Right atrium auricular region (tissue), 2 donors: ENCODE measurements around the gene KLRF1. TPM values are rescaled to one million over a fixed set of nuclear protein-coding genes. Genes with fewer than 3 reads are reported as not detected.

Experiments used
- DNase-seq: peaks from one replicate; pipeline ENCODE4 v3.0.0-alpha.2; 2019; ENCODE audit warnings: low spot score
- H3K27ac ChIP-seq, 2 donors: fragments of 200-600 bp; sonication (generic); 1 replicate in 1 of 2; 2 replicates in 1 of 2; pipeline ENCODE4 v1.5.1; 2016 to 2019
- H3K27me3 ChIP-seq, 2 donors: fragments of 200-600 bp; sonication (generic); one replicate each; pipeline versions ENCODE4 v1.5.1 to v1.6.0; 2017 to 2019
- H3K36me3 ChIP-seq: fragments of 200-600 bp; sonication (generic); one replicate; pipeline ENCODE4 v1.5.1; 2016
- H3K4me1 ChIP-seq, 2 donors: fragments of 200-600 bp; sonication (generic); one replicate each; pipeline versions ENCODE4 v1.5.1 to v1.6.0; 2017 to 2019
- H3K4me3 ChIP-seq, 2 donors: fragments of 200-600 bp; sonication (generic); 1 replicate in 1 of 2; 2 replicates in 1 of 2; pipeline ENCODE4 v1.5.1; 2017 to 2019; ENCODE audit warnings: mild to moderate bottlenecking in 1 of 2, moderate library complexity in 1 of 2
- H3K9me3 ChIP-seq, 2 donors: fragments of 200-600 bp; sonication (generic); one replicate each; pipeline ENCODE4 v1.5.1; 2019
- CTCF ChIP-seq, 2 donors: fragments of 200-600 bp; sonication (generic); IDR thresholded peaks; one replicate each; pipeline ENCODE4 v1.5.1; 2019; ENCODE audit warnings: antibody characterized with exemption in 2 of 2
- total RNA-seq, 2 donors: library from RNA; depleted of rRNA; stranded (reverse); fragments of >200 nt; gene quantifications; one replicate each; pipeline ENCODE4 v1.1.0, GENCODE V29; 2016

Gene KLRF1
- total RNA-seq, 2 donors from 2014 or later: 0.47 TPM; not detected in 1

DNA sequence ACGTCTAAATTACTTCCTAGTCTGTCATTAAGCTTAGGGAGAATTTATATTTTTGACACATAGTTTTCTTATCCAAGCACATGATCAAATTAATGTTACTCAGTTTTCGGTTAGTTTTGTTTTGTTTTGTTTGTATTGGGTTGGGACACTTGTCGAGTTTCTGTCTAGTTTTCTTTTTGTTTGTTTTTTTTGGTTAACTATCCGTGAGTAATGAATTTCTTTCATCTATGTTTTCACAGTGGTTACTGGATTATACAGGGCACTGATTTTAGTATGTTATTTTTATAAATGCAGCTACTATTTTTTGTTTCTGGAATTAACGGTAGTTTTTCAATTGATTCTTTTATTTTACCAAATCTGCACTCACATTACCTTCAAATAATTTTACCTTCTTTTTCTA is 2.7 kb downstream of the KLRF1 start:
- Histone ChIP-seq H3K27ac (no peak overlapping the region), H3K9me3 (no peaks in the 10 kb centered on the region), H3K4me3 (no peak overlapping the region), H3K4me1 (no peaks in the 10 kb centered on the region), H3K27me3 (no peaks in the 10 kb centered on the region), H3K36me3 (no peaks in the 10 kb centered on the region)
- no peak for DNase-seq
- TF ChIP-seq CTCF (IDR thresholded peaks at IDR 0.05): no peak

DNA sequence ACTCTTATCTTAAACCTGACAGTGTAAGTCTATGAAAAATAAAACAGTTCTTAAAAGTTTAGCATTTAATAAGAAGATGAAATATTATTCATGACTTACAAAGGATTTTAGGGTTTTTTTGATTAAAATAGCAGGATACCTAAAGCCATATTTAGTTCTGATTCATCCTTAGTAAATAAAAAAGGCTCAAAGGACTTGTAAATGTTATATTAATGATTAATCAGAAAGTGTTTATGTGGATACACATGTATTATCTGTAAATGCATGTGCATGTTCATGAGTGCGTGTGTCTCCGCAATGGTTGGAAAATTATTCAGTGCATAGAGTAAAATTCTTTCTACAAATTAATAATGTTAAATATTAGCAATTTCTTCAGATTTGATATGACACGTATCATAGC is 4.4 kb downstream of the KLRF1 start:
- Histone ChIP-seq H3K27me3 (no peaks in the 10 kb centered on the region), H3K36me3 (no peaks in the 10 kb centered on the region), H3K4me3 (no peak overlapping the region), H3K9me3 (no peaks in the 10 kb centered on the region), H3K27ac (no peak overlapping the region), H3K4me1 (no peaks in the 10 kb centered on the region)
- no peak for DNase-seq
- no peak for TF ChIP-seq CTCF (IDR thresholded peaks at IDR 0.05)

- no peak for TF ChIP-seq CTCF (IDR thresholded peaks at IDR 0.05)
- DNase-seq: no peak
- no peaks in the 10 kb centered on the region for H3K9me3 ChIP-seq
- H3K4me3 ChIP-seq: no peak overlapping the region
- no peaks in the 10 kb centered on the region for H3K36me3 ChIP-seq
- no peaks in the 10 kb centered on the region for H3K27me3 ChIP-seq
- H3K4me1 ChIP-seq: no peaks in the 10 kb centered on the region
- H3K27ac ChIP-seq: no peak overlapping the region
Measured at GRCh38 chr12:9843407-9843806, 16.1 kb downstream of the KLRF1 start.

DNA sequence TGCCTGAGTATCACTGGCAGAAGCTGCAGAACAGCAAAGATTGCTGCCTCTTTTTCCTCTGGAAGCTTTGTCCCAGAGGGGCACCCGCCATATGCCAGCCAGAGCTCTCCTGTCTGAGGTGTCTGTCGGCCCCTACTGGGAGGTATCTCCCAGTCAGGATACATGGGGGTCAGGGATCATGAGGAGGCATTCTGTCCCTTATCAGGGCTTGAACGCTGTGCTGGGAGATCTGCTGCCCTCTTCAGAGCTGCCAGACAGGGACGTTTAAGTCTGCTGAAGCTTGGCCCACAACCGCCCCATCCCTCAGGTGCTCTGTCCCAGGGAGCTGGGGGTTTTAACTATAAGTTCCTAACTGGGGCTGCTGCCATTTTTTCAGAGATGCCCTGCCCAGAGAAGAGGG is 21.6 kb downstream of the KLRF1 start:
- no peaks in the 10 kb centered on the region for H3K9me3 ChIP-seq
- TF ChIP-seq CTCF (IDR thresholded peaks at IDR 0.05): no peak
- no peak overlapping the region for H3K4me3 ChIP-seq
- H3K27me3 ChIP-seq: no peaks in the 10 kb centered on the region
- DNase-seq: no peak
- H3K27ac ChIP-seq: no peak overlapping the region
- no peaks in the 10 kb centered on the region for H3K4me1 ChIP-seq
- no peaks in the 10 kb centered on the region for H3K36me3 ChIP-seq

DNA sequence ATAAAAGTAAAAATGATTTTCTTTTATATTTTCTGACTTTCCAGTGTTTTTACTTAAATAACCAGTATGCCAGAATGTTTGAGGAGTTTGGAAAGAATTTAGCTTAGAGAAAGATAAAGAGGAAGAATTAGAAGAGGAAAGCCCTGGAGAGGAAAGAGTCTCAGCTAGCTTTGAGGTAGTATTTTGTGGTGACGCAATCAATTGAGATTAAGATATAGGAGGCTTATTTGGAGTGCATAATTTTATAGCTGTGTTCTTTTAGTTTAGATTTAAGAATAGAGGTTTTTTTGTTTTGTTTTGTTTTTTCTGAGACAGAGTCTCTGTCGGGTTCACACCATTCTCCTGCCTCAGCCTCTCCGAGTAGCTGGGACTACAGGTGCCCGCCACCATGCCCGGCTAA is 23.8 kb downstream of the KLRF1 start:
- no peak for DNase-seq
- TF ChIP-seq CTCF (IDR thresholded peaks at IDR 0.05): no peak
- Histone ChIP-seq H3K27ac (no peak overlapping the region), H3K4me1 (no peaks in the 10 kb centered on the region), H3K27me3 (no peaks in the 10 kb centered on the region), H3K36me3 (no peaks in the 10 kb centered on the region), H3K9me3 (no peaks in the 10 kb centered on the region), H3K4me3 (no peak overlapping the region)

DNA sequence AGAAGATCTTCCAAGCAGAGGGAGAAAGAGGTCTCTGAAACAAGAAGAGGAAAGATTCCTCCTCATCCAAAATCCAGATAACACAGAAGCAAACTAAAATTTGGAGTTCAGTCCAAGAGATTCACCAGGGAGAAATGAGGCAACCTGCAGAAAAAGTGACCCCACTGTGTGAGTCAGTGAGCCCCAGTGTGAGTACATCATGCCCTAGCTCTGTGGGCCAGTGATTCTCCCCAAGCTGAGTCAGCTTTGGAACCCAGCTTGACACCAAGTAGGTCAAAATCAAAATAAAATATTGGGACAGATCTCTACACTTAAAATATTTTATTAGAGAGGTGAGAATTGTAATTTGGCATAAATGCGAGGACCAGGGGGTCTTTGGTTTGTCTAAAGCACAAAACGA is 24.6 kb downstream of the KLRF1 start:
- H3K9me3 ChIP-seq: no peaks in the 10 kb centered on the region
- TF ChIP-seq CTCF (IDR thresholded peaks at IDR 0.05): no peak

More for the DNA sequence above, 24.6 kb downstream of the KLRF1 start:
- no peak for DNase-seq
- Histone ChIP-seq H3K27ac (no peak overlapping the region), H3K36me3 (peaks cover 2% of the 10 kb centered on the region), H3K4me1 (no peaks in the 10 kb centered on the region), H3K4me3 (no peak overlapping the region), H3K27me3 (no peaks in the 10 kb centered on the region)
